Measurements from ENCODE around the gene PRLH. TPM values are rescaled to one million over a fixed set of nuclear protein-coding genes. Genes with fewer than 3 reads are reported as not detected.

Gene PRLH
- total and polyA plus RNA-seq, 2 of the 13 experiments (the other 11 are each of a cell fraction or from before 2014, with no cell fraction given) = not detected

- TF ChIP-seq PATZ1 (CRISPR knock-in tag; IDR thresholded peaks at IDR 0.05) (no peak), ZNF224 (CRISPR knock-in tag; IDR thresholded peaks at IDR 0.05) (no peak), ZNF276 (CRISPR knock-in tag; IDR thresholded peaks at IDR 0.05; ENCODE audit: low read depth) (peak; percentile 47; the same call in 1 of the 2 replicates), KDM1A (CRISPR knock-in tag; IDR thresholded peaks at IDR 0.05) (0 out of 2 replicates have a peak, but pooled peaks have one; percentile 44), ZNF879 (CRISPR knock-in tag; IDR thresholded peaks at IDR 0.05) (no peak), GTF2F1 (IDR thresholded peaks at IDR 0.05; ENCODE audit: low read length) (no peak), ARID4A (CRISPR knock-in tag; IDR thresholded peaks at IDR 0.05; ENCODE audit: borderline replicate concordance) (no peak), CEBPZ (IDR thresholded peaks at IDR 0.05; ENCODE audit: low read length) (no peak), ZGPAT (CRISPR knock-in tag; IDR thresholded peaks at IDR 0.05) (peak; percentile 36; the same call in 1 of the 2 replicates), ZNF576 (CRISPR knock-in tag; IDR thresholded peaks at IDR 0.05) (no peak), ZNF607 (CRISPR knock-in tag; IDR thresholded peaks at IDR 0.05; ENCODE audit: borderline replicate concordance) (0 out of 2 replicates have a peak, but pooled peaks have one; percentile 44), ZNF777 (CRISPR knock-in tag; IDR thresholded peaks at IDR 0.05) (no peak), FOXM1 (CRISPR knock-in tag; IDR thresholded peaks at IDR 0.05) (no peak)
Measured at GRCh38 chr2:237603049-237603717, 36.8 kb downstream of the PRLH start (continued).
